HL-60 (cell line): ENCODE results near the gene ARMC10.

ENCODE experiments used
- CTCF ChIP-seq: IDR thresholded peaks from one replicate; pipeline ENCODE4 v1.5.1; 2011; ENCODE audit warnings: low read length, control low read depth, inconsistent platforms; ENCODE audit not compliant: insufficient read depth
- GABPA ChIP-seq: IDR thresholded peaks from 2 replicates; pipeline ENCODE4 v1.6.1; 2012; ENCODE audit warnings: low read depth
- POLR2AphosphoS5 ChIP-seq: IDR thresholded peaks from 2 replicates; pipeline ENCODE4 v1.6.1; 2012; ENCODE audit warnings: low read depth
- REST ChIP-seq: IDR thresholded peaks from 2 replicates; pipeline ENCODE4 v1.6.1; 2012; ENCODE audit warnings: low read depth; ENCODE audit not compliant: insufficient replicate concordance

DNA sequence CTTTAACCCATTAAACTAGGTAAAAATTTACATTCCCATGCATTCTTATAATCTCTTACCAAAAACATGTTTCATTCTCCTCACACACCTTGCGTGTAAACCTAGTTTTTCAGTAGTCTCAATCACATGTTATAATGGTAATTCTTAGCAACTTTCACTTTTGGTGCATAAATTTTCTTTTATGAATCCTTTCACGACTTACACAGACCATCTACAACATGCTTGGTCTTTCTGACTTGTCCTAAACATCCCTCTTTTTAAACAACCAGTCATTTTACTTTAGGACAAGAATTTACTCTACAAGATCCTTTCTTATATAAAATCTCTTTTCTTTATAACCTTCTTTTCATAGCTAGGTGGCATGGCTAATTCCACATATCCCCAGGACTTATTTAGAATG, 26.1 kb upstream of the ARMC10 start:
- TF ChIP-seq POLR2AphosphoS5 (no peak), REST (no peak), CTCF (no peak), GABPA (no peak)
